Activated CD4-positive, CD25-positive, alpha-beta regulatory T cell treated with anti-CD3 and anti-CD28 coated beads, Interleukin-2, amount 50 U/mL, for 16 hours (primary cell): ENCODE results near the gene COPA.

ENCODE experiments used
- DNase-seq: peaks from one replicate; pipeline ENCODE4 v3.0.0-alpha.2; 2020; ENCODE audit warnings: low read depth, low spot score

Gene COPA

GRCh38 chr1:160271025-160271424, 72.0 kb downstream of the COPA start:
- DNase-seq = no peak

- DNase-seq = no peak
Observed at GRCh38 chr1:160267284-160267991, 75.6 kb downstream of the COPA start.

GRCh38 chr1:160264795-160265307, 78.2 kb downstream of the COPA start:
- DNase-seq = no peak

- peak; percentile 98 for DNase-seq
Observed at GRCh38 chr1:160261893-160262794, 80.9 kb downstream of the COPA start, which contains the start of gene DCAF8. Gene DCAF8 (minus strand): TSS chr1:160262549. CDS start chr1:160244008, 18,541 bp downstream.

GRCh38 chr1:160261556-160261892, 81.5 kb downstream of the COPA start:
- DNase-seq = peak; percentile 61

- DNase-seq = no peak
Observed at GRCh38 chr1:160260406-160261382, 82.4 kb downstream of the COPA start.

GRCh38 chr1:160258177-160258798, 84.8 kb downstream of the COPA start:
- no peak for DNase-seq

- DNase-seq = no peak
Observed at GRCh38 chr1:160257411-160258015, 85.5 kb downstream of the COPA start.

GRCh38 chr1:160256396-160257046, 86.5 kb downstream of the COPA start:
- DNase-seq = no peak

- no peak for DNase-seq
Observed at GRCh38 chr1:160255781-160256300, 87.2 kb downstream of the COPA start.

GRCh38 chr1:160251687-160252526, 91.1 kb downstream of the COPA start:
- peak; percentile 38 for DNase-seq

GRCh38 chr1:160251011-160251410, 92.0 kb downstream of the COPA start:
- DNase-seq = no peak

GRCh38 chr1:160247053-160247452, 96.0 kb downstream of the COPA start:
- no peak for DNase-seq

GRCh38 chr1:160245434-160245833, 97.6 kb downstream of the COPA start:
- no peak for DNase-seq

- DNase-seq = no peak
Observed at GRCh38 chr1:160244209-160244608, 98.8 kb downstream of the COPA start.

- no peak for DNase-seq
Observed at GRCh38 chr1:160243767-160244166, 99.3 kb downstream of the COPA start.

GRCh38 chr1:160239582-160240299, 103.3 kb downstream of the COPA start:
- DNase-seq = no peak
